Skin epidermis (tissue), 12 donors: ENCODE data around the gene TMEM182.
A peak's percentile ranks its signal among the peaks of the same experiment; 100 is the strongest.

Experiments
- H3K27ac ChIP-seq, 21 experiments: fragments of 200-600 bp; sonication (generic) in 11 of 21; one replicate each; pipeline ENCODE4 v1.5.0; 2020; ENCODE audit warnings: mild to moderate bottlenecking in 3 of 21, inconsistent platforms in 2 of 21, moderate library complexity in 2 of 21
- H3K4me3 ChIP-seq, 7 experiments: fragments of 200-600 bp; sonication (generic) in 2 of 7; one replicate each; pipeline ENCODE4 v1.5.0; 2020; ENCODE audit warnings: inconsistent platforms in 2 of 7, mild to moderate bottlenecking in 2 of 7, moderate library complexity in 1 of 7

TMEM182 gene

GRCh38 chr2:102761763-102762162 lies at the start of gene TMEM182:
TMEM182 (plus strand) TSS chr2:102762031; CDS start chr2:102762218, 187 bp downstream.
- Histone ChIP-seq H3K27ac (no peak within 1 kb of the TSS), H3K4me3 (no peak within 1 kb of the TSS)

- peak overlapping the region in 2 of 21 experiments; percentile 22 to 28 for H3K27ac ChIP-seq
- no peak overlapping the region for H3K4me3 ChIP-seq
Observed at GRCh38 chr2:102717308-102718018, 44.4 kb upstream of the TMEM182 start.

DNA sequence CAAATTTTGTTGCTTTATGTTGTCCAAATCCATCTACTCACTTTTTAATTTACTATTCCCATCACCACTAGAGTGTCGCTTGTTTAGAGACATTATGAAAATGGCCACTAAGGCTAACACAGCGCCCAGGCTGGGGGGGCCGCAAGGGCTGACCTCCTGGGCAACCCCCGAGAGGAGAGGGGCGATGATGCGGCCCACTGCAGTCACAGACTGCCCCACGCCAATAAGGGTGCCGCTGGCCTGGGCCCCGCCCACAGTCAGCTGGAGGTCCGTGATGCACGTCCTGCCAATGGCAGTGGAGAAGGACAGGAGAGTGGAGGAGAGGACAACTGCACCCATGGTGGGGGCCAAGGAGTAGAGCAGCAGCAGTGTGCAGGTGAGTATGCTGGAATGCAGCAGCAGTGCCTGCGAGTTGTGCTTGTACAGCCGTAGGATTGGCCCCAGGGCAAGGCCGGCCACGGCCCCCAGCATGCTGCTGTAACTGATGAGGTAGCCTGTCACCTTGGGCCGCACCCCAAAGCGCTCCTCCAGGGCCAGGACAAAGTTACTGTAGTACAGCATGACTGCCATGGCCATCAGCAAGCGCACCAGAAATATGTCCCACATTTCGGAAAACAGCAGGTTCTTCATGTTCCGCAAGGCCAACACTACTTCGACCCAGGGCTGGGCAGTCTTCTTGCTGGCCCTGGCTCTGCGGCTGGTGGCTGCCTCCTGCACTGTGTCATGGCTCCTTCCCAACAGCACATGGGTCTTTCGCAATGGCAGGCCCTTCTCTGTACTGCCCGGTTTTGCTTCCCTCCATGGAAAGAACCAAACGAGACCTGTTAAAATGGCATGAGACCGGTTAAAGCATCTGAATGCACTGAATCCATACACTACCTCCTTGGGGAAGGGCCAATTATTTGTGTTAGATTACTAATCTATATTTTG lies 43.2 kb upstream of the TMEM182 start:
- Histone ChIP-seq H3K27ac (no peak overlapping the region), H3K4me3 (no peak overlapping the region)

- Histone ChIP-seq H3K4me3 (no peak overlapping the region), H3K27ac (no peak overlapping the region)
Observed at GRCh38 chr2:102724016-102724490, 37.8 kb upstream of the TMEM182 start.

- Histone ChIP-seq H3K27ac (no peak overlapping the region), H3K4me3 (no peak overlapping the region)
Observed at GRCh38 chr2:102724553-102724952, 37.3 kb upstream of the TMEM182 start.

DNA sequence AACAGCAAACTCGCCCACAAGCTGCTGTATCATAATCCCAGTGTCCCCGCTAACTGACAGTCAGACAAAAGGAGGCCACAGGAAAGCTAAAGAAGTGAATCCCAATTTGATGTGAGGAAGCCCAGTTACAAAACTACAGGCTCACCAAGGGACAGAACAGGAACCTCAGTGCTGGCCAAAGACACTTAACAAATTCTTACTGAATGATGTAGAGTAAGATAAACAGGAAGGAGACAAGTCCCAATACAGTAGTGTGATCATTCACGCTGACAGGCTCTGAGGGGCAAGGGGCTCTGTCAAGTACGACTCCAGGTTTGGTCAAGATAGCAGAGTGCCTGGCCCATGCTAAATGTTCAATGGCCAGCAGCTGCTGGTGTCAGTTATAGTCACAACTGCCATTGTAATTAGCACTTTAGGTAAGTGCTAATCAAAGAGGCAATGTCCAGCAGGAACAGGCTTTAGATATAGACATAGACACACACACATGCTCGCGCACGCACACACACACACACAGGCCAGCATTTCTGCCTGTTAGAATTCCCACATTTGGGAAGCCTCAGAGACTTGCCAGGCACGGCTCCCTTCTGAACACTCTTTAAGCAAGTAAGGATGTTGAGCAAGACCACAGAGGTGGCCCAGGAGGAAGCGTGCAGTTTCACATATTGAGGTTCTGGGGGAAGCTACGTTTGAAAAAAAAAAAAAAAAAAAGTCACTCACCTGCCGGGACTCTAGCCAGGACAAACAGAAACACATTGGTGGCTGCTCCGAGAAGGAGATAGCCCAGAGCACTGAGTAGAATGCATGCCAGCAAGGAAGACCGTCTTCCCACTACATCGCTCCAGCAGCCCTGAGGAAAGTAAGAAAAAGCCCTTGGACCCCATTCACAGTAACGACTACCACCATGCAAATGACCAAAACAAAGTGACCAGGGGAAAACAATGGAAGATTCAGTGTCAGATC lies 35.4 kb upstream of the TMEM182 start:
- Histone ChIP-seq H3K27ac (no peak overlapping the region), H3K4me3 (no peak overlapping the region)

DNA sequence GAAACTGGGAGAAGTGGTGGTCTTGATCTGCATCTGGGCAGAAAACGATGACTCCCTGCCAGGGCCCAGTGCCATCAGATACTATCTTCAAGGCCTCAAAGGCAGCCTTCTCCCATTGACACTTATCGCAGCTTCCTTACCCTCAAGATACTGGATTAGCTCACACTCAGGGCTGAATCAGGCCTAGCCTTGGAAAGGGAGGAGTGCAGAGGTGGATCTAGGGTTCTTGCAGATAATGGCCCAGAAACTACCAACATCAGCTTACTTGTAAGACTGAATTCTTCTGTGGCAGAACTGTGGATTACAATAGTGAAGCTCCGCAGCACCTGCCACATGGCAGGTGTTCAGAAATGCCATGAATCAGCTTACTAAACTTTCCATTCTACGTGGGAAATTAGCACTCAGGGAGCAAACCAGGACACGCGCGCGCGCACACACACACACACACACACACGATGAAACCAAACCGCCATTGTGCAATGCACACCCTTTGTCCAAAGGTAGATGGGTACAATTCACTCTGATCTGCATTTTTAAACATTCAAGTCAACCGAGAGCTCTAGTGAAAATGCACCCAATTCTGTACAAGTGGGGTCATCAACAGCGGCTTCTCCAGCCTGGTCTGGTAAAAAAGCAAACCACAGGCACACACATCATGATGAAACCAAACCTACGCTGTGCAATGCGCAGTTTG lies 26.3 kb upstream of the TMEM182 start:
- H3K27ac ChIP-seq = peak overlapping the region in 5 of 21 experiments; percentile 82 to 89 (median 86)

DNA sequence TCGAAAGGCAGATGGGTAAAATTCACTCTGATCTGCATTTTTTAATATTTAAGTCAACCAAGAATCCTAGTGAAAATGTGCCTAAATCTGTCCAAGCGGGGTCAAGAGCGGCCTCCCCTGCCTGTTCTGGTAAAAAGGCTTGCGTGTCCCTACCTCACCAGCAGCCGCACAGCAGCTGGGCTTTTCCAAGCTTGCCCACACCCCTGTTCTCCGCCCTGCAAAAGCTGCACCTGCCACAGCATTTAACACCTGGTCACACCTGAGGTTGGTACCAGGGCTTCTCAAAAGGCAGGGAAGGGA lies 25.8 kb upstream of the TMEM182 start:
- Histone ChIP-seq H3K4me3 (peak overlapping the region; percentile 68 to 95 (median 92)), H3K27ac (peak overlapping the region in 17 of 21 experiments; percentile 37 to 92 (median 85))

More for the DNA sequence above, 26.3 kb upstream of the TMEM182 start:
- peak overlapping the region; percentile 68 to 95 (median 92) for H3K4me3 ChIP-seq

DNA sequence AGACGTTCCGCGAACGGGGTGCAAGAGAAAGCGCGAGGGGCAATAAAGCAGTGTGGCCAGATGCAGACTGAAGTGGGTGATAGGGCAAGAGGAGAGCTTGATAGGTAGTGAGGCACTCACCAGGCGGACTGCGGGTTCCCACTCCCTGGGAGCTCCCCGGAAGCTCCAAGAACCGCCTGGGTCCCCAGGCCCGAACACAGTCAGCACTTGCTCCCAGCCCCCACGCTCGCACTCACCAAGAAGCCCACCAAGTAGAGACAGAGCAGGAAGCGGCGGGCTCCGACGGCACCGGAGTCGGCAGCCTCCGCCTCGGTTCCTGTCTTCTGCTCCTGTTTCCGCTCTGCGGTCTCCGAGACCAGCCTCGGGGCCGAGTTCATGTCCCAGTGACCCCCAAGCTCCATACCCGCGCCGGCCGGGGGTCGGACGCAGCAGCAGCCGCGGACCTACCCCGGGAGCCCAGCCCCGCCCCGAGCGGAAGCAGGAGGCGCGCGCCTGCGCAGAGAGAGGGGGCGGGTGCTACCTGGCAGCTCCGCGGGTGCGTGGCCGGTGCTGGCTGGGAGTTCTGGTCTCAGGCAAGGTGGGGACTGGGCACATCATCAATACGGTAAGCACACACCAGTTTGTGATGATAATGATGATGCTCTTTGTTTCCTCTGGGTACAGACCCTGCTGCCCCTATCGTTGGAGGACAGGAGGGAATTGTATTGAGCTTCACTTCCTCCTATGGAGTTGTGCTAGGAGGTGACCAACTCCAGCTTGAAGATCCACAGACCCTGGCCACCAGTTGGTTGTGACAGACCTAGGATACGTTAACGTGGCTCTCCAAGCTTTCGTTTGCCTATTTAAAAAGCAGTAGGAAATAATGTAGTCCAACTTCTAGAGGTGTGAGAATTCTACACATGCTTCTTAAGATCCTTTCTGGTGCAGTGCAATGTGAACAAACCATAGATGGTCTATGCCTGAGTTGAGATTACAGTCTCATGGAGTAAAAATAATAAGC lies 25.1 kb upstream of the TMEM182 start:
- H3K27ac ChIP-seq = peak overlapping the region in 20 of 21 experiments; percentile 37 to 92 (median 82)
- H3K4me3 ChIP-seq = peak overlapping the region; percentile 68 to 95 (median 92)

DNA sequence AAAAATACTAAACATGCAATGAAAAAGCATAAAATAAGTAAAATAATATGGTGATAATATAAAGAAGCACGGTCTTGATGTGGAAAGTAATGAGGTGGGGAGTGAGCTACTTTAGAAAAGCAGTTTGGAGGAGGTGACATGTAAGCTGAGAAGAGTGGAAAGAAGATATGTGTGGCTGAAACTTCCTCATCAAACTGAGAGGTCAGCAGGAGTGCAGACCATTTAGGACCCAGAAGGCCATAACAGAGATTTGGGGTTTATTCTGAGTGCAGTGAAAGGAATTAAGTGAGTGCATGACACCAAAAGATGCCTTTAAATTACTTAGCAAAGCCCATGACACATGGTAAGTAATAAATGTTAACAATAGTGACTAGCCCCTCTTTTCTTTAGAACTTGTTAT lies 24.4 kb upstream of the TMEM182 start:
- H3K4me3 ChIP-seq = peak overlapping the region in 4 of 7 experiments; percentile 68 to 94 (median 82)
- no peak overlapping the region for H3K27ac ChIP-seq

GRCh38 chr2:102743259-102743658 lies 18.6 kb upstream of the TMEM182 start:
- no peak overlapping the region for H3K27ac ChIP-seq
- H3K4me3 ChIP-seq = no peak overlapping the region

DNA sequence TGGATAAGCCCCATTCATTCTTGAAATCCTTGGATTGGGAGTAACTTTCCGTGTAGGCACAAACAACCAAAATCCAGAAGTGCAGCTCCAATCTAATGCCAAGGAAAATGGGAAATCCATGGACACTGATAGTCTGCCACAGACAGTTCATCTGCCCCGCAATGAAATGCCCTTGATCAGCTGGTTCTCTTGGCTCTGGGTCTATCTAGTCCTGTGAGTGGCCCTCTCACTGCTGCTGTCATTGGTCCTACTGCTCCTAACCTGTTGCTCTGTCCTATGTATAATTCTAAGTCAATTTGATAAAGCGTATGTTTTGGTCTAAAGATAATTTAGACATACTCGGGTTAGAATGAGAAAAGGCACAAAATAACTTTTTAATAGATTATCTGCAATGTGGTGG lies 13.7 kb upstream of the TMEM182 start:
- H3K4me3 ChIP-seq = no peak overlapping the region
- H3K27ac ChIP-seq = no peak overlapping the region

DNA sequence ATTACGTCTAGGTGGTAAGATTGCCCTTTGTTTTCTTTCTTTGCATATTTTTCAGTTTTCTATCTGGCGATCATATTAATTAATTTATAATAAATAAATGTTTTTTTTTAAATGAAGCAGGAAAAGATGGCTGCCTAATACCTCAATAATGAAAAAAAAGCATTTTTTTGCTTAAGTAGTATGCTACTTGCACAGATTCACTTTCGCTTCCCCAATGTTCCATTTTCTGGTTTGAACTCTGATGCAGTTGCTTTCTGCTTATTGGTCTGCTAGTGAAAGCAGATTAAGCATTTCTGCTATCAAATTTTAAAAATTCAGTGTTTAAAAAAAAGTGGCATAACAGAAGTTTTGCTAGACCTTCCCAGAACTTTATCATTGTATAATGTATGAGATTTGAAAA lies 11.9 kb upstream of the TMEM182 start:
- Histone ChIP-seq H3K4me3 (no peak overlapping the region), H3K27ac (no peak overlapping the region)

DNA sequence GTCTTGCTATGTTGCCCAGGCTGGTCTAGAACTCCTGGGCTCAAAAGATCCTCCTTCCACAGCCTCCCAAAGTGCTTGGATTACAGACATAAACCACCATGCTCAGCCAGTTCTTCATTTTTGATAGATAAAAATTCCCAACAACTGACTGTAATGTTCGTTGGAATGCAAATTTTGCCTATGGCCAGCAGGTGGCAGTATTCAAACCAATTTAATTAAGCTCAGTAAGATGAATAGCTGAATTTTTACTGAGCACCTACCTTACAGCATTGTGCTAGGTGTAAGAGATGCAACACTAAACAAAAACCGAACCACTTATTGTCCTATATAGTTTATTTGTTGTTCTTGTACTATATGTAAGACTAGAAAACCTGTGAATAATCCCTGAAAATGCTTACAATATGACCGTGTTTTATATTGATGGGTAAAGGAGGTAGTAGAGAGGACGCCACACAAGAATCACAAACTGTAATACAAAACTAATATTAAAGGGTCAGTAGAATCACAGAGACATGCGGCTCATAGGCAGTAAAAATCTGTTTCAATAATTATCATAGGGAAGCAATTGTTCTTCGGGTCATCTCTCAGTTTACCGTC lies 8.2 kb upstream of the TMEM182 start:
- Histone ChIP-seq H3K4me3 (no peak overlapping the region), H3K27ac (no peak overlapping the region)

- no peak overlapping the region for H3K4me3 ChIP-seq
- no peak overlapping the region for H3K27ac ChIP-seq
Observed at GRCh38 chr2:102754456-102755145, 7.2 kb upstream of the TMEM182 start.

DNA sequence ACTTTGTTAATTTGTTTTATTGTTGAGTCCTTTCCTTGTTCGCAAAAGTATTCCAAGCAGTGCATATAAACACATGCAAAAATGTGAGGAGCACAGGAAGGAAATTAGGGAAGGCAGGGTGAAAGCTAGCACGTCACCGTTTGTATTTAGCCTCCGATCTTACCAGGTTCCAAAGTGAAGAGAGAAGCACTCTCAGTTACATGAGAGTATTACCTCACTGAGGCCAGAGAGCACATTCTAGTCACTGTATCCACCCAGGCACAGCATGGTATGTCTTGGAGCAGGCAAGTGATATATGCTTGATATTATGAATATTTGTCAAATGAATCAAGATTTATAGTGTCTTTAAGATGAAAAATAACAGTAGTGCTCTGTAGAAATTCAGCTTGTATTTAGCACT lies 6.5 kb upstream of the TMEM182 start:
- Histone ChIP-seq H3K27ac (no peak overlapping the region), H3K4me3 (no peak overlapping the region)

GRCh38 chr2:102758439-102758838 lies 3.4 kb upstream of the TMEM182 start:
- H3K4me3 ChIP-seq = no peak overlapping the region

More at GRCh38 chr2:102758439-102758838, 3.4 kb upstream of the TMEM182 start:
- no peak overlapping the region for H3K27ac ChIP-seq
